Caco-2 (cell line): ENCODE measurements around the gene SLC1A2. TPM values are rescaled to one million over a fixed set of nuclear protein-coding genes. Genes with fewer than 3 reads are reported as not detected.

Experiments used
- BruUV-seq: library from RNA; stranded (reverse); fragments of 400-500 nt; replicated peaks from 2 replicates; lab custom pipeline; 2021; lab: Mats Ljungman, UMichigan
- CTCF ChIA-PET: fragments of 300-600 bp; sonication (Branson Sonifier 250); formaldehyde crosslinking; loops from one replicate; lab custom pipeline; 2022; ENCODE audit warnings: antibody characterized with exemption; lab: Charles Lee
- POLR2A ChIA-PET: fragments of 300-600 bp; sonication (Branson Sonifier 250); formaldehyde crosslinking; loops from one replicate; lab custom pipeline; 2022; ENCODE audit warnings: antibody characterized with exemption; lab: Charles Lee
- DNase-seq, 2 experiments: peaks; one replicate each; pipeline versions ENCODE4 v3.0.0 to v3.0.0-alpha.2; 2020 to 2022
- H3K27me3 ChIP-seq: replicated peaks from 2 replicates; pipeline ENCODE4 v1.6.0; 2011; ENCODE audit warnings: low read length; ENCODE audit not compliant: control insufficient read depth, insufficient read depth
- H3K36me3 ChIP-seq: 2 replicates; pipeline ENCODE4 v1.5.1; 2011; ENCODE audit warnings: low read length; ENCODE audit not compliant: control insufficient read depth, insufficient read depth
- H3K4me1 ChIP-seq: fragments of 250-450 bp; sonication (Bioruptor Pico); 2 replicates; pipeline ENCODE4 v1.5.1; 2020; ENCODE audit warnings: mild to moderate bottlenecking
- H3K4me3 ChIP-seq: 2 replicates; pipeline ENCODE4 v1.5.1; 2011; ENCODE audit warnings: low read depth, mild to moderate bottlenecking, control low read depth, low read length
- H3K9me3 ChIP-seq: fragments of 250-450 bp; sonication (Bioruptor Pico); 2 replicates; pipeline ENCODE4 v1.5.1; 2020; ENCODE audit warnings: mild to moderate bottlenecking, moderate library complexity
- H3K27ac Mint-ChIP-seq: one replicate; pipeline ENCODE4 v1.8.0; 2022; ENCODE audit warnings: mixed read lengths; ENCODE audit not compliant: unreplicated experiment
- H3K27me3 Mint-ChIP-seq: one replicate; pipeline ENCODE4 v1.8.0; 2022; ENCODE audit warnings: mixed read lengths; ENCODE audit not compliant: insufficient read depth, unreplicated experiment
- H3K36me3 Mint-ChIP-seq: one replicate; pipeline ENCODE4 v1.8.0; 2022; ENCODE audit warnings: mild to moderate bottlenecking, mixed read lengths; ENCODE audit not compliant: insufficient read depth, unreplicated experiment
- H3K4me1 Mint-ChIP-seq: one replicate; pipeline ENCODE4 v1.8.0; 2022; ENCODE audit warnings: low read depth, mixed read lengths; ENCODE audit not compliant: unreplicated experiment
- H3K4me3 Mint-ChIP-seq: one replicate; pipeline ENCODE4 v1.8.0; 2022; ENCODE audit warnings: mild to moderate bottlenecking, moderate library complexity, mixed read lengths; ENCODE audit not compliant: unreplicated experiment
- H3K9me3 Mint-ChIP-seq: one replicate; pipeline ENCODE4 v1.8.0; 2022; ENCODE audit warnings: mixed read lengths; ENCODE audit not compliant: unreplicated experiment
- CTCF ChIP-seq, 2 experiments: fragments of 200-600 bp in 1 of 2; IDR thresholded peaks; 1 replicate in 1 of 2; 2 replicates in 1 of 2; pipeline versions ENCODE4 v1.5.1 to v1.8.0; 2011 to 2022; ENCODE audit warnings: antibody characterized with exemption in 1 of 2, control low read depth in 1 of 2, inconsistent platforms in 1 of 2, low read depth in 1 of 2, low read length in 1 of 2, mild to moderate bottlenecking in 1 of 2, moderate library complexity in 1 of 2; ENCODE audit not compliant: insufficient read depth in 1 of 2, severe bottlenecking in 1 of 2, unreplicated experiment in 1 of 2
- intact Hi-C: fragments of 100-400 bp; cut with micrococcal nuclease; formaldehyde crosslinking; loops from one replicate; pipeline ENCODE4 v1.10.0; 2022; ENCODE audit not compliant: unreplicated experiment
- total RNA-seq: library from RNA; stranded (reverse); gene quantifications from 2 replicates; pipeline ENCODE4 v1.2.3, GENCODE V29; 2022

SLC1A2 gene
- total RNA-seq, 1 experiment from 2014 or later, result 2.0 TPM

DNA sequence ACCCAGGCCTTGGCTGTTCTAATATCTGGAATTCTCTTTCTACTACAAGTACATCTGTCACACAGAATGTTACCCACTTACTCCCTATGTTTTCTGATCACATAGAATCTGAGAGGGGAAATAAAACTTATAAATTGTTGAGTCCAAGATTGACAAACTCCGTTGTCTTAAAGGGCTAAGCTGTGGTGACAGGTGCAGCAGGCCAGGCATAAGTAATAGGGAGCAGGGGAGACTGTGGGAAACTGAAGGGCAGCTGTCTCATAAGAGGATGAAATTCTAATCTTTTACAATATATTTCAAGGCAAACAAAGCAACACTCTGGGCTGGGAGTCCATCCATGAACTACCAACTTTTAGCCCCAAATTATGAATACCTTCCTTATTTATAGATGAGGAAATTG is 133.9 kb downstream of the SLC1A2 start:
- H3K4me3 Mint-ChIP-seq, result no peak overlapping the region
- no peak for TF ChIP-seq CTCF (IDR thresholded peaks at IDR 0.05; ENCODE audit: insufficient read depth in 1 of 2, low read depth in 1 of 2, low read length in 1 of 2, severe bottlenecking in 1 of 2, unreplicated experiment in 1 of 2)
- no peaks in the 10 kb centered on the region for H3K36me3 Mint-ChIP-seq
- H3K27me3 ChIP-seq, result no peaks in the 10 kb centered on the region
- ChIA-PET POLR2A (no interaction called here), CTCF (no interaction called here)
- DNase-seq, result no peak
- no peaks in the 10 kb centered on the region for H3K4me1 ChIP-seq
- intact Hi-C loops, result no loop called here
- H3K4me3 ChIP-seq, result no peak overlapping the region
- no peaks in the 10 kb centered on the region for H3K4me1 Mint-ChIP-seq
- H3K27me3 Mint-ChIP-seq, result no peaks in the 10 kb centered on the region
- no peaks in the 10 kb centered on the region for H3K36me3 ChIP-seq
- H3K9me3 Mint-ChIP-seq, result no peaks in the 10 kb centered on the region
- BruUV-seq, result no TSS peak
- no peak overlapping the region for H3K27ac Mint-ChIP-seq
- no peaks in the 10 kb centered on the region for H3K9me3 ChIP-seq

GRCh38 chr11:35282221-35282882 is 137.0 kb downstream of the SLC1A2 start:
- Mint-ChIP-seq H3K27ac (no peak overlapping the region), H3K36me3 (no peaks in the 10 kb centered on the region), H3K9me3 (no peaks in the 10 kb centered on the region), H3K4me1 (no peaks in the 10 kb centered on the region), H3K27me3 (no peaks in the 10 kb centered on the region), H3K4me3 (no peak overlapping the region)
- H3K27me3 ChIP-seq, result no peaks in the 10 kb centered on the region
- BruUV-seq, result no TSS peak
- DNase-seq, result no peak
- H3K36me3 ChIP-seq, result no peaks in the 10 kb centered on the region
- intact Hi-C loops, result no loop called here
- no peaks in the 10 kb centered on the region for H3K9me3 ChIP-seq
- H3K4me3 ChIP-seq, result no peak overlapping the region
- TF ChIP-seq CTCF (IDR thresholded peaks at IDR 0.05; ENCODE audit: insufficient read depth in 1 of 2, low read depth in 1 of 2, low read length in 1 of 2, severe bottlenecking in 1 of 2, unreplicated experiment in 1 of 2), result no peak
- H3K4me1 ChIP-seq, result no peaks in the 10 kb centered on the region
- CTCF ChIA-PET, result no interaction called here
- POLR2A ChIA-PET, result no interaction called here

- Mint-ChIP-seq H3K4me3 (no peak overlapping the region), H3K27me3 (no peaks in the 10 kb centered on the region), H3K9me3 (no peaks in the 10 kb centered on the region), H3K27ac (no peak overlapping the region), H3K4me1 (no peaks in the 10 kb centered on the region), H3K36me3 (no peaks in the 10 kb centered on the region)
- Histone ChIP-seq H3K4me3 (no peak overlapping the region), H3K4me1 (no peaks in the 10 kb centered on the region), H3K27me3 (no peaks in the 10 kb centered on the region), H3K9me3 (no peaks in the 10 kb centered on the region), H3K36me3 (no peaks in the 10 kb centered on the region)
- DNase-seq, result no peak
- intact Hi-C loops, result no loop called here
- no TSS peak for BruUV-seq
- TF ChIP-seq CTCF (IDR thresholded peaks at IDR 0.05; ENCODE audit: insufficient read depth in 1 of 2, low read depth in 1 of 2, low read length in 1 of 2, severe bottlenecking in 1 of 2, unreplicated experiment in 1 of 2), result no peak
- ChIA-PET CTCF (no interaction called here), POLR2A (no interaction called here)
Observed at GRCh38 chr11:35281169-35281688, 138.1 kb downstream of the SLC1A2 start.
